Medulla oblongata (tissue), 1 donor: Measurements from ENCODE around the gene EMC9.
A peak's percentile ranks its signal among the peaks of the same experiment; 100 is the strongest.

Experiments
- DNase-seq: peaks from one replicate; pipeline ENCODE4 v3.0.0-alpha.2; 2015; ENCODE audit errors: extremely low spot score

EMC9 gene

DNA sequence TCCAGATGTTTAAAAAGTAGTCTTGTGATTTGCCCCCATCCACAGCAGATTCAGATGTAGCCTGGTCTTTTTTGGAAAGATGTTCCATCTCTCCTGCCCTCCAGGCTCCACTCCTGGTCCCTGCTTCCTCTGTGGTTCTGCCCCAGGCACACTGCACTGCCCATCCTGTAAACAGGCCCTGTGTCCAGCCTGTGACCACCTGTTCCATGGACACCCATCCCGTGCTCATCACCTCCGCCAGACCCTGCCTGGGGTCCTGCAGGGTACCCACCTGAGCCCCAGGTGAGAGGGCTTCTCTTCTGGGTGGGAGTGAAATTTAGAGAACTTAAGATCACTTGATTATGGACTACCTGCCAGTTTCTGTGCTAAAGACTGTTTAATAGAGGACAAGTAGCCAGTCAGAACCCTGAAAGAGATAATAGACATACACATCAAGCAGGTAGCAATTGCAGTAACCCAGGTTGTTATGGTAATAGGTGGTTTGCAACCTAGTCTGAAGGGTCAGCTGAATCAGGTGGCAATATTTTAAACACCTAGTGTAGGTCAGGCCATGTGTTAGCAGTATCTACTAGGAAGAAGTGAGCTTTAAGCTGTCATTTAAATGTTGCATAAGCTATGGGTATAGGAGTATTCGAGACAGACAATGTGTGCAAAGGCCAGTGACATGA is 8.0 kb upstream of the EMC9 start:
- DNase-seq, result no peak

DNA sequence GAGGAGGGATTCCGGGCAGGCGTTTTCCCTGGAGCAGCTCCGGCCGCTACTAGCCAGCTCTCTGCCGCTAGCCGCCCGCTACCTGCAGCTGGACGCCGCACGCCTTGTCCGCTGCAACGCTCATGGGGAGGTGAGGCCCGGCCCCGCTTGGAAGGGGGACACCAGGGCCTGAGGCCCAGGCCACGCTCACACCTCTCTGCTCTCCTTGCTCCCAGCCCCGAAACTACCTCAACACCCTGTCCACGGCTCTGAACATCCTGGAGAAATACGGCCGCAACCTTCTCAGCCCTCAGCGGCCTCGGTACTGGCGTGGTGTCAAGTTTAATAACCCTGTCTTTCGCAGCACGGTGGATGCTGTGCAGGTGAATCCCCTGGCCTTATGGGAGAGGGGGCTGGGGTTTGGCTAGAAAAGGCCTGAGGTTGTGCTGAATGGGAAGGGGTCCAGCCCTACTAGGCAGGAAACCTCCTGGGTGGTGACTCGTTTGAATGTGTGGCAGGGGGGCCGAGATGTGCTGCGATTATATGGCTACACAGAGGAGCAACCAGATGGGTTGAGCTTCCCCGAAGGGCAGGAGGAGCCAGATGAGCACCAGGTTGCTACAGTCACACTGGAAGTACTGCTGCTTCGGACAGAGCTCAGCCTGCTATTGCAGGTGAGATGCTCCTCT is 6.5 kb upstream of the EMC9 start:
- no peak for DNase-seq

DNA sequence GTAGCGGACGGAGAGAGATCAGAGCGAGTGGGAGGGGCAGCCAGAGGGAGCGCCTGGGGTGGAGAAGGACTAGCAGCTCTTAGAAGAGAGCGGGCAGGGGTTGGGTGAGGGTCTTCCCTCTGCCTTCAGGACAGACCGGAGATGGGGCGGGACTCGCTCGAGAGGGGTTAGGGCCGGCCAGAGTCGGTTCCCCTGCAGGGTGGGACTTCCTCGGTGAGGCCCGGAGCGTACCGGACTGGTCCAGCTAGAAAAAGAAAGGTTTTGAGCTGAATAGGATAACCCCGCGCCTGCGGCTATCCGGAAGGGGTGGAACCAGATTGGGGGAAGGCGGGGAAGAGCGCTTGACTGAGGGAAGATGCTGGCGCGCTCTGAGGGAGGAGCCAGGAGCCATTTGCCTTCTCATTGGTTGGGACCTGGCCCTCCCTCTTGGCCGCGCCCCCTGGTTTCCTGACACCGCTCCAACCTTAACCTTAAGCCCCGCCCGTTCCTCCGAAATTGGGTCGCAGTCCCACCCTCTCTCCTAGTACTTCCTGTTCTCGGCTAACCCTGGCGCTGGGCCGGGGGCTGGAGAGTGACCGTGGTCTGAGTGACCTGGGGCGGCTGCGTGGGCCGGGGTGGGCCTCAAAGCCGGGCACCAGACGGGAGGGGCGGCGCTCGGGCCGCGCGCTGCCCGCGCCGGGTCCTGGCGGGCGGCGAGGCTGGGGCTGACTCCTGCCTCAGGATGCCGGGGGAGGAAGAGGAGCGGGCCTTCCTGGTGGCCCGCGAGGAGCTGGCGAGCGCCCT is 5.8 kb upstream of the EMC9 start, which contains the start of gene RNF31:
TSS of gene RNF31 (plus strand) at position 521 of the 783 bp plus-strand sequence. CDS start at position 722, 201 bp downstream.
- DNase-seq, result peak; percentile 100

DNA sequence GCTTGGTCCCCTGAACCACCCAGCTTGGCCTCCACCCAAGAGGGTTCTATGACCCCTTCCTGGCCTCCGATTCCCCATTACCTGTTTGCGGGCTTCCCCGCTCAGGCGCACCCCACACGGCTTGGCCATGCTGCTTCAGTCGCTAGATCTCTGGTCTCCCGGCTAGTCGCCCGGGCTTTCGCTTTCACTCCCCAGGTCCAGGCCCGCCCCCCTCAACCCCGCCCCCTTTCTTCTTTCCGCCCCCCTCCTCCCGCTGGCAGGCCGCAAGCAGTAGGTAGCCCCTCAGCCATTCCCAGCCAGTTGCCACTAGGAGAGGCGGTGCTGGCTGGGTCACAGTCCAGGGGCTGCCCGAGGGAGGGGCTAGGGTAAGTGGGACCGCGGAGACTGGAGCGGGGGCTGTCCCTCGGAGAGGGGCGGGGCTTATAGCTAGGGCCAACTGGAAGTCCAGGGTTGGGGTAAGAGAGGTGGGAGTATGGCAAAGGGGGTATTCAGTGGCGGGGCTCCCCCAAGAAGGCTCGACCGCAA is 5.1 kb upstream of the EMC9 start, which contains the start of gene PSME2:
TSS of gene PSME2 (minus strand) at position 158 of the 525 bp plus-strand sequence. CDS start at position 129, 29 bp downstream.
- peak; percentile 93 for DNase-seq

DNA sequence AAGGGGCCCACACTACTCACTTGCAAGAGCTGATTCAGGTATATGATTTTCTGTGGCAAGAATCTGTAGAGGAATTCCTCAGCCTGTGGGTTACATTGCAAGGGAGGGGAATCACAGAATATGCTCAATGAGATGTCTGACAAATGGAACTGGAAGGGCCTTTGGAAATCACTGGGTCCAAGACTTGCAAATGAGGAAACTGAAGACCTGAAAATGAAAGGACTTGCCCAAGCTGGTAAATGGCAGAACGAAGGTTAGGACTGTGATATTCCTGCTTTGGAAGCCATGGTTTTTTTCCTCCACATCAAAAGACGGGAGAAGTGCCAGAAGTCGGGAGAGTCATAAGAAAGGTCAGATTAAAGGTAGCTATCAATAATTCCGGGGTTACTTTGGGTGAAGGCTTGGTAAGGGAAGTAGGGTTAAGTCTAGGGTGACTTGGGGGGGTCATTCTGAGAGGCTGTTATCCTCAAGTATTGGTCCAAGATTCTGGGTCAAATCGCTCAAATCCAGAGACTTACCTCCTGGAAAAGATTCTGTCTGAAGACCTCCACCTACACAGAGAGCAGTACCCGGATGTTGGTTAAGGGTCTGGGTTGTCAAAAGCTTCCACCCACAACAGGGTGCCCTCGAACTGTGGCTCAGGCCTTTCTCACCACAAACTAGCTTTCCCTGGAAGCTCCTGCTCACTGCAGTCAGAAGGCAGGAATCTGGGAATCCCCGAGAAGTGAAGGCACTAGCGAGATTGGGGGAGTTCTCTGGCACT is 4.5 kb upstream of the EMC9 start:
- DNase-seq, result no peak

DNA sequence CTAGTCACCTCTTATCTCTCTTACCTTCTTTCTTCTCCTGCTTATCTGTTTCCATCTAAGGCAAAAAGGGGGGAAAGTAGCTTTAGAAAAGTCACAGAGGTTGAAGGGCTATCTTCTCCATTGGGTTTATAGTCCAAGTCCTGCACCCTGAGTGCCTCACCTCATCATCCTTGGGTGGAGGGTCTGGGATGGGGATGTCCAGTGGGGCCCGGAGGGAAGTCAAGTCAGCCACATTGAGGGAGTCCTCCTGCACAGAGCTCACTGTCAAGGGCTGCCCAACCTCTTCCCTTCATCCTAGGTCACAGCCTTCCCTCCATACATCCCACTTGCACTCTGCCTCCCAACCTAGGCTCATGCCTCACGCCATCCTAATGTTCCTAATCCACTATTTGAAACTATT is 3.8 kb upstream of the EMC9 start:
- no peak for DNase-seq

DNA sequence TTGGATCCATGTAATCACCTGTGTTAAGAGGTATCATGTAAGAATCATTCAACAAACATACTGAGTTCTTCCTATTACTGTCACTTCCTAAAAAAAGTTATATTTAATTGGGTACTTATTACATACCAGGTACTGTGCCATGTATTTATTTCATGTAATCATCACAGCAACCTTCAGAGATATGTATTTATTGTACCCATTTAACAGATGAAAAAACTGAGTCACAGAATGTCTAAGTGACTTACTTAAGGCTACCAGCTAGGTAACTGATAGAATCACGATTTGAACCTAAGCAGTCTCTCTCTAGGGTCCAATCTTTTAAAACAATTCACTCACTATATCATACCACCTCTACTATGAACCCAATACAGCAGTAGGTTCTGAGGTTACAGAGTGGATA is 3.1 kb upstream of the EMC9 start:
- no peak for DNase-seq

DNA sequence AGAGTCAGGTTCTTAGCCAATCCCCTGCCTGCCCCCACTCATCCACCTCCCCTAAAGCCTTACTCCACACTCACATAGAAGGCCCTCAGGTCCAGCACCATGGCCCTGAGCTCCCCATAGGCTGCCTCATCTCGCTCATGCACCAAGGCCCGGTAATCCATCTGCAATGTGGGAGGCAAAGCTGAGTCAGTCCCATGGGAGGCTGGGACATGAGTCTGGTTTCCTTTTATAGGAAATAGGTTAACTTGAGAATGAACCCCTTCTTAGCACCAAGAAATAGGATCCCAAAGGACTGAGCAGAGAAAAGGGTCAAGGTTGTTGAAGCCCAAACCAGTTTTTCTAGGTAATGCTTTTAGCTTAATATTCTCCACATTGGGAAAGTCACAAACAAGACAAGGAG is 2.1 kb upstream of the EMC9 start:
- DNase-seq, result no peak

DNA sequence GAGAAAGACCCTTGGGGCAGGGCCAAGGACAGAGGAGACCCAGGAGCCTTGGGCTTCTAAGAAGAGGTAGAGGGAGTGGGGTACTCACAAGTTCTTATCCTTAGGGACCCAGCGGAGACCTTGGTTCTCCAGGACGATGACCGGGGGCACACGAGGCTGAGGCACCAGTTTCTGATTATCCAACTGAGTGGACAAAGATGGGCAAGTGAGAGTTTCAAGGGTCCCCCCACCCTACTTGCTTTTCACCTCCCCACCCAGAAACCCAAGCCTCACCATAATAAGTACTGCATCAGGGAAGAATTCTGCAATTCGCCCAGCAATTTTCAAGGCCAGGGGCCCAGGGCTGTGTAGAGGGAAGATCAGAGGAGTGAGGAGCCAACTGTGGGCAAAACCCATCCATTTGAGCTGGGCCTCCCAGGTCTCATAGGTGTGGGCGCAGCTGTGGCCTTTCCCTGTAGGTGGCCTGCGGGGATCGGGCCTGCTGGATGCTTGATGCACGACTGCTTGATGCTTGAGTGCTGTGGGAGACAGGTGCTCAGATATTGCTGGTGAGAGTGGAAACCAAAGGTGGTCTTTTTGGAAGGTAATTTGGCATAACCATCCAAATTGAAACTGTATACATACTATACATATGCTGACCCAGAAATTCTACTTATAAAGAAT is 2.0 kb downstream of the EMC9 start:
- no peak for DNase-seq

DNA sequence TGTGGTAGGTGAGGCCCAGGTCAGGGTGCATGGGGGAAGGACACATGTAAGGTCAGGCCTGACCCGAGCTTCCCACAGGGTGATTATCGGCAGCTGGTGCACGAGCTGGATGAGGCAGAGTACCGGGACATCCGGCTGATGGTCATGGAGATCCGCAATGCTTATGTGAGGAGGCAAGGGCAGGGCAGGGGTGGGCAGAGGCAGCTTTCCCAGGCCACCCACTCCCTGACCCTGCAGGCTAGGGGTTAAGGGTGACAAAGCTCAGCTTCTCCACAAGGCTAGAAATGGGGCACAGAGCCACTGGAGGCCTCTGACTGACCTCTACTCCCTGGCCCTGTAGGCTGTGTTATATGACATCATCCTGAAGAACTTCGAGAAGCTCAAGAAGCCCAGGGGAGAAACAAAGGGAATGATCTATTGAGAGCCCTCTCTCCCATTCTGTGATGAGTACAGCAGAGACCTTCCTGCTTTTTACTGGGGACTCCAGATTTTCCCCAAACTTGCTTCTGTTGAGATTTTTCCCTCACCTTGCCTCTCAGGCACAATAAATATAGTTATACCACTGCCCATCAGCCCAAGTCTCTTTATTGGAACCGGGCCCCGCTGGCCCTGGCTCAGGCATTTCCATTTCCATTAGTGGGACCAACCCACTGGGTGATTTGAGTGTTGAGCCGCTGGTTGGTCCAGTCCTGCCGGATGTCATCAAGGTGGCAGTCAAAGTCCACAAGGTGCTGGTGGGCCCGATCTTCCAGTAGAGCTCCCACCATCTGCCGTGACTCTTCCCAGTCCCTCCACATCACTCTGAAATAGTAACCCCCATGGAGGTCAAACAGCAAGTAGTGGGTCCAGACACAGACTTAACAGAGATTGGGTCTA is 2.8 kb downstream of the EMC9 start:
- no peak for DNase-seq

DNA sequence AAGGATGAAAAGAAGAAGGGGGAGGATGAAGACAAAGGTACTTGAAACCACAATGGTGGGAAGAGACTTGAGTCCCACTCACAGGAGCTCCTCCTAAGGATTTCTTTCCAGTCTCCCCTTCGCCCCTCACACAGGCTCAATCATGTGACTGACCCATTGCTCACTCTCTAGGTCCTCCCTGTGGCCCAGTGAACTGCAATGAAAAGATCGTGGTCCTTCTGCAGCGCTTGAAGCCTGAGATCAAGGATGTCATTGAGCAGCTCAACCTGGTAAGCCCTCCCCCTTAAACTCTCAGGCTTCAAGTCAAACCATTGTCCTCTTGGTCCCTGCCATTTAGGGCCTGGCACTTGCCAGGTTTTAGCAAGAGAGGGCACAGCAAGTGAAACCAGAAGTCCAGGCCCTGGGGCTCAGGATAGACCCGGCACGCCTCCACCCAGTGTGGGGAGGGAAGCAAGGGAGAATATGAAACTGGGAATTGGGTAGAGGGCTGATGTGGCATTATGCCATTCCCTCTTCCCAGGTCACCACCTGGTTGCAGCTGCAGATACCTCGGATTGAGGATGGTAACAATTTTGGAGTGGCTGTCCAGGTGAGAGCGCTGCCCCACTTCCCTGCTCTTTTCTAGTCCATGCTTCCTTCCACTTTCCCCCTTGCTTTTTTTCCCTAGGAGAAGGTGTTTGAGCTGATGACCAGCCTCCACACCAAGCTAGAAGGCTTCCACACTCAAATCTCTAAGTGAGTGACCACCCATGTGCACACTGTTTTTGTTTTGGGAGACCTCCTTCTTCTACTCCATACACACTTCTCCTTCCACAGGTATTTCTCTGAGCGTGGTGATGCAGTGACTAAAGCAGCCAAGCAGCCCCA is 3.6 kb downstream of the EMC9 start:
- no peak for DNase-seq

DNA sequence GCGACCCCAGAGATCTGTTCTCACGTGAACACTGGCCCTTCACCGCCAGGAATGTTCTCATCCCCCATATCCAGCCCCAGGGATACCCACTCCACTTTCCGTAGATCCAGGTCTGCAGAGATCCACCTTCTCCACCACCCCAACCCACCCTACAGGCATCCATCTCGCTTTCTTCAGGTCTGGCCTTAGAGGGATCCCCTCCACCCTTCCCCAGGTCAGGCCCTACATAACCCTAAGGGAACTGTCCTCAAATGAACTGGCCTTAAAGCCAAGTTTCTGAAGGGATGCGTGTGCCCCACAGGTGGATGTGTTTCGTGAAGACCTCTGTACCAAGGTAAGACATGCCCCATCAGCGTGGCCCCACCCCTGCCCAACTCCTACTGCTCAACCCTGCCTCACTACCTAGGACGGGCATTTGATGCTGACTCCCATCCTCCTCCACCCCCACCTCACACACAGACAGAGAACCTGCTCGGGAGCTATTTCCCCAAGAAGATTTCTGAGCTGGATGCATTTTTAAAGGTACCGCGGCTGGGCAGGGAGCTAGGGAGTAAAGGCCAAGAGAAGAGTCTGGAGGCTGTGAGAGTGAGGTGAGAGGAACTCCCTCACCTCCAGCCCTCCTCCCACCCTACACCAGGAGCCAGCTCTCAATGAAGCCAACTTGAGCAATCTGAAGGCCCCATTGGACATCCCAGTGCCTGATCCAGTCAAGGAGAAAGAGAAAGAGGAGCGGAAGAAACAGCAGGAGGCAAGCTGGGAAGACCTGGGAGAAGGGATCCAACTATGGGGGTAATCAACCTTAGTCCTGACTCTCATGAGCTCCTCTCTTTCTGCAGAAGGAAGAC is 4.5 kb downstream of the EMC9 start:
- DNase-seq, result no peak

DNA sequence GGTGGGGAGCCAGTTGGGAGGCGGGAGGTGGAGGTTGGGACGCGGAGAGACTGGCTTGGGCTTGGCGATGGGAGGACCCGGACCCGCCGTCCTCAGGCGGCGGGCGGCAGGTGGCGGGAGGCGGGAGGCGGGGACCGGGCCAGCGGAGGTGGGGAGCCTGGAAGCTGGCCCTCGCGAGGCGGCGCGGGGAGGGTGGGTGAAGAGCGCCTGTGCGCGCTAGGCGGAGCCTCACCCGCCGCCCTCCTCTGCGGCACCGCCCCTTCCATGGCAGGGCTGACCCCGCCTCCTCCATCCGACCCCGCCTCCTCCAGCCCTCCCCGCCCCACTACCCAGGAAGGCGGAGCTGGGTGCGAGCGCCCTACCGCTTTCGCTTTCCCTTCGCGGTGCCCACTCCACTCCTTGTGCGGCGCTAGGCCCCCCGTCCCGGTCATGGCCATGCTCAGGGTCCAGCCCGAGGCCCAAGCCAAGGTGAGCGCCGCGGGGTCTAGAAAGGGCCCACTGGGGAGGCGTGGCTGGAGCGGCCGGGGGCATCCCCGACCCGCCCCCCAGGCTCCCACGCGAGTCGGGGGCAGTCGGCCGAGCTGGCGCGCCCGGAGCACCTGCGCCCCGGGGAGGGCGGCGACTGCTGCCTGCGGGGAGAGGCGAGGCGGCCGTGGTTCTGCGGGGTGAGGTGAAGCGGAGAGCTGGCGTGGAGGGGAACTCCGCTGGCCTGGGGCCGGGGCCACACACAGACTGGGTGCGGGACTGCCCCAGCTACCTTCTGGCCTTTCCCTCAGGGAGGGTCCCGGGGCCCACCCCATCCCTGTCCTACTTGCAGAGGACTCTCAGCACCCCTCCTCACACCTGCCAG is 5.3 kb downstream of the EMC9 start, which contains the start of gene PSME1:
TSS of gene PSME1 (plus strand) at position 361 of the 850 bp plus-strand sequence. CDS start at position 430, 69 bp downstream.
- DNase-seq, result peak; percentile 95

DNA sequence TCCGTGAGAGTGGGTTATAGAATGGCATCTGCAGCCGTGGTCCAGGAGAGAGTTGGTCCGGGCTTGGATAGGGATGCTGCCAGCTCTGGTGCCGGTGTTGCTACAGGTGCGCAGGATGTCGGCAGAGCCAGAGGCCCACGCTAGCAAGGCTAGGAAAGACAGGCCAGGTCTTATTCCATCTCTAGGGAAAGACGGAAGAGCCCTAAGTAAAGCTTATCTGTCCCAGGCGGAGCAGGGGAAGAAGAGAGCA is 5.9 kb downstream of the EMC9 start:
- DNase-seq, result no peak

DNA sequence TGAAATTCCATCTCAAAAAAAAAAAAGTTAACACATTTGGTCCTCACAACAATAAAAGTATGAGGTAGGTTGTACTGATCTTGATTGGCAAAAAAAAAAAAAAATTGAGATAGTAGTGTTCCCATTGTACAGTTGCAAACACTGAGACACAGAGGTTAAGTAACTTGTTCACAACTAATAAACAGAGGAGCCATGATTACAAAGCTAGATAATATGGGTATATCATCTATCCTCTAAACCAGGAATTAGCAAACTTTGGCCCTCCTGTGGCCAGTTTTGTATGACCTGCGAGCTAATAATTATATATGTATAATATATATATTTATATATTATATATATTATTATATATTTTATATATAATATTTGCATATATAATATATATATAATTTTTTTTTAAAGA is 7.7 kb downstream of the EMC9 start:
- no peak for DNase-seq

DNA sequence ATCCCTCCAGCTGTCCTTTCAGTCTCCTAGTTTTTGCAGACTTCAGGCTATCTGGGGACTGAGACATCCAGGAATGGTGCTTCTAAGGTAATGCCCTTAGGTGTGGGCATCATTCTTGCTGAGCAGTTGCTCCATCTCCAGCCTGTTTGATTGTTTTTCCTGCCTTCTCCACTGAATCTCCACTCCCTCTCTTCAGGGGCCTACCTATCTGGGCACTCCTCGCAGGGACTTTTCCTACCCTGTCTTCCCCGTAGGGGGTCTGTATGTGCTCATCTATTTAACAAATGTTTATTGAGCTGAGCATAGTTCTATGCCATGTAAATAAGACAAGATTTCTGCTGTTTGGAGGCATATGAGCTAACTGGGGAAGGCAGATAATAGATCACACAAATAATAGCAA is 8.4 kb downstream of the EMC9 start:
- DNase-seq, result no peak

DNA sequence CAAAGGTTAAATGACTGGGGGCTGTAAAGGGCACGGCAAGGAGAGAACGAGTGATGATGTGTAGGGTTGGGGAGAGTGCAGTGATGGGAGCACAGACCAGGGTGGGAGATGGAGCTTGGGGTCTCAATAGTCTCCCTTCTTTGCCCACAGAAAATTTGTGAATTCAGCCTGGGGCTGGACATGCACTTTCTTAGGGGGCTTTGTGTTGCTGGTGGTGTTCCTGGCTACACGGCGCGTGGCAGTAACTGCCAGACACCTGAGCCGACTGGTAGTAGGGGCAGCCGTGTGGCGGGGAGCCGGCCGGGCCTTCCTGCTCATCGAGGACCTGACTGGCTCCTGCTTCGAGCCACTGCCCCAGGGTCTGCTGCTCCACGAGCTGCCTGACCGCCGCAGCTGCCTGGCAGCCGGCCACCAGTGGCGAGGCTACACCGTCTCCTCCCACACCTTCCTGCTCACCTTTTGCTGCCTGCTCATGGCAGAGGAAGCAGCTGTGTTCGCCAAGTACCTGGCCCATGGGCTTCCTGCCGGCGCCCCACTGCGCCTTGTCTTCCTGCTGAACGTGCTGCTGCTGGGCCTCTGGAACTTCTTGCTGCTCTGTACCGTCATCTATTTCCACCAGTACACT is 9.2 kb downstream of the EMC9 start:
- DNase-seq, result no peak
